ENCODE data around the gene KYAT1. TPM values are rescaled to one million over a fixed set of nuclear protein-coding genes. Genes with fewer than 3 reads are reported as not detected.
"Not testable (repeated sequence)": the region's sequence is repeated elsewhere in the genome, so short reads cannot be mapped to it uniquely, and the experiment has no call there.

The KYAT1 gene
- total RNA-seq, 1 donor from 2014 or later, result 21.7 TPM

GRCh38 chr9:128805661-128806060, 76.1 kb downstream of the KYAT1 start:
- Mint-ChIP-seq H3K4me1 (no peaks in the 10 kb centered on the region), H3K4me3 (no peak overlapping the region), H3K27me3 (ENCODE audit: insufficient read depth, low read depth) (peaks cover 2% of the 10 kb centered on the region), H3K36me3 (peaks cover 18% of the 10 kb centered on the region), H3K9me3 (no peaks in the 10 kb centered on the region), H3K27ac (no peak overlapping the region)
- H3K4me2 ChIP-seq, result no peak overlapping the region
- no peak for DNase-seq (ENCODE audit: low spot score)
- H3K27ac ChIP-seq, result no peak overlapping the region
- no peak overlapping the region for H2AFZ ChIP-seq (replicated peaks)
- TF ChIP-seq EZH2 (IDR thresholded peaks at IDR 0.05), result no peak
- H3K79me2 ChIP-seq (ENCODE audit: low read depth), result no peaks in the 10 kb centered on the region
- H3K4me1 ChIP-seq, result no peaks in the 10 kb centered on the region
- H3K9me3 ChIP-seq (ENCODE audit: low read depth), result no peaks in the 10 kb centered on the region
- H3K4me3 ChIP-seq, result no peak overlapping the region
- H3K9ac ChIP-seq, result no peak overlapping the region
- H3K27me3 ChIP-seq, result no peaks in the 10 kb centered on the region
- H3K36me3 ChIP-seq, result no peaks in the 10 kb centered on the region
- no peaks in the 10 kb centered on the region for H3F3A ChIP-seq (ENCODE audit: low read depth)
- no peaks in the 10 kb centered on the region for H4K20me1 ChIP-seq (ENCODE audit: low read depth)

DNA sequence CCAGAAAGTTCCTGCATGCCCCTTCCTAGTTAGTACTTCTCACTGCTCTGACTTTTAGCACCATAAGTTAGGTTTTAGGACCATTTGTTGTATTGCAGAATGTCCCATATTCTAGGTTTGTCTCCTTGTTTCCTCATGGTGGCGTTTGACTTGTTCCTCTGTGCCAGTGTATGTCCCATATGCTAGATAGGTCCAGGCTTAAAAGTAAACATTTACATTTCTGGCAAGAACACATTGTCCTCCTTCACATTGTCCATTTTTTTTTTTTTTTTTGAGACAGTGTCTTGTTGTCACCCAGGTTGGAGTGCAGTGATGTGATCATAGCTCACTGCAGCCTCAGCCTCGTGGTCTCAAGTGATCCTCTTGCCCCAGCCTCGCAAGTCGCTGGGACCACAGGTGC, 79.3 kb downstream of the KYAT1 start:
- no peak overlapping the region for H3K27ac Mint-ChIP-seq
- H3K36me3 Mint-ChIP-seq, result peaks cover 23% of the 10 kb centered on the region

GRCh38 chr9:128800061-128800460, 81.7 kb downstream of the KYAT1 start:
- H3K9ac ChIP-seq, result no peak overlapping the region
- H3K4me1 ChIP-seq, result no peaks in the 10 kb centered on the region
- Mint-ChIP-seq H3K4me1 (no peaks in the 10 kb centered on the region), H3K27me3 (ENCODE audit: insufficient read depth, low read depth) (peaks cover 2% of the 10 kb centered on the region), H3K27ac (no peak overlapping the region), H3K36me3 (peaks cover 21% of the 10 kb centered on the region), H3K4me3 (no peak overlapping the region), H3K9me3 (no peaks in the 10 kb centered on the region)
- no peaks in the 10 kb centered on the region for H3K36me3 ChIP-seq
- no peak overlapping the region for H2AFZ ChIP-seq (replicated peaks)
- TF ChIP-seq CTCF (IDR thresholded peaks at IDR 0.05), result no peak
- no peak for TF ChIP-seq EZH2phosphoT487 (IDR thresholded peaks at IDR 0.05)
- TF ChIP-seq EZH2 (IDR thresholded peaks at IDR 0.05), result no peak
- no peaks in the 10 kb centered on the region for H3K79me2 ChIP-seq (ENCODE audit: low read depth)
- H4K20me1 ChIP-seq (ENCODE audit: low read depth), result no peaks in the 10 kb centered on the region
- no peak overlapping the region for H3K27ac ChIP-seq
- H3K4me3 ChIP-seq, result no peak overlapping the region
- H3K9me3 ChIP-seq (ENCODE audit: low read depth), result no peaks in the 10 kb centered on the region
- DNase-seq (ENCODE audit: low spot score), result no peak
- no peaks in the 10 kb centered on the region for H3F3A ChIP-seq (ENCODE audit: low read depth)
- H3K27me3 ChIP-seq, result no peaks in the 10 kb centered on the region
- no peak overlapping the region for H3K4me2 ChIP-seq

More for the DNA sequence above, 79.3 kb downstream of the KYAT1 start:
- H4K20me1 ChIP-seq (ENCODE audit: low read depth), result no peaks in the 10 kb centered on the region
- no peaks in the 10 kb centered on the region for H3F3A ChIP-seq (ENCODE audit: low read depth)
- peak overlapping the region; percentile 27 for H3K4me3 Mint-ChIP-seq
- no peak overlapping the region for H3K4me2 ChIP-seq
- H3K9me3 ChIP-seq (ENCODE audit: low read depth), result no peaks in the 10 kb centered on the region
- H3K36me3 ChIP-seq, result no peaks in the 10 kb centered on the region
- no peaks in the 10 kb centered on the region for H3K27me3 ChIP-seq
- H3K79me2 ChIP-seq (ENCODE audit: low read depth), result no peaks in the 10 kb centered on the region
- no peaks in the 10 kb centered on the region for H3K4me1 ChIP-seq
- no peak for TF ChIP-seq CTCF (IDR thresholded peaks at IDR 0.05)
- no peak overlapping the region for H2AFZ ChIP-seq (replicated peaks)
- no peak overlapping the region for H3K4me3 ChIP-seq
- no peak overlapping the region for H3K9ac ChIP-seq
- no peaks in the 10 kb centered on the region for H3K9me3 Mint-ChIP-seq
- H3K4me1 Mint-ChIP-seq, result no peaks in the 10 kb centered on the region
- H3K27me3 Mint-ChIP-seq (ENCODE audit: insufficient read depth, low read depth), result peaks cover 2% of the 10 kb centered on the region
- no peak for DNase-seq (ENCODE audit: low spot score)
- H3K27ac ChIP-seq, result no peak overlapping the region

DNA sequence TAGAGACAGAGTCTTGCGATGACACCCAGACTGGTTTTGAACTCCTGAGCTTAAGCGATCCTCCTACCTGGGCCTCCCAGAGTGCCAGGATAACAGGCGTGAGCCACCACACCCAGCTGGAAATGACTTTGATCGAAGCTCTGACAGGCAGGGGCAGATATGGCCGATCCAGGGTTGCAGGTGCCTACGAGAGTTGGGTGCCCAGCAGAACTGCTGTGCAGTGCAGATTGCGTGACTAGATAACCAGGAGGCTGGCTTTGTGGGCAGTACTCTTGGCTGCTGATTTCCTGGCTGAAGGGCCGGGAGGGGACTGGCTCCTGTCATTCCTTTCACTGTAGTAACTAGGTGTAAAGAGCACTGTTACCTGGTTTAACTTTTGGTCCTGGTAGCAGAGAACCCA, 82.9 kb downstream of the KYAT1 start:
- no peaks in the 10 kb centered on the region for H3K36me3 ChIP-seq
- H3K4me2 ChIP-seq, result no peak overlapping the region
- Mint-ChIP-seq H3K4me3 (no peak overlapping the region), H3K27me3 (ENCODE audit: insufficient read depth, low read depth) (peaks cover 2% of the 10 kb centered on the region), H3K9me3 (no peaks in the 10 kb centered on the region), H3K27ac (no peak overlapping the region), H3K36me3 (peaks cover 22% of the 10 kb centered on the region), H3K4me1 (no peaks in the 10 kb centered on the region)
- H3K9ac ChIP-seq, result no peak overlapping the region
- H3K9me3 ChIP-seq (ENCODE audit: low read depth), result no peaks in the 10 kb centered on the region
- no peak for DNase-seq (ENCODE audit: low spot score)
- no peaks in the 10 kb centered on the region for H3K27me3 ChIP-seq
- no peak overlapping the region for H3K27ac ChIP-seq
- H3K79me2 ChIP-seq (ENCODE audit: low read depth), result no peaks in the 10 kb centered on the region
- no peaks in the 10 kb centered on the region for H3F3A ChIP-seq (ENCODE audit: low read depth)
- no peaks in the 10 kb centered on the region for H4K20me1 ChIP-seq (ENCODE audit: low read depth)
- no peak overlapping the region for H2AFZ ChIP-seq (replicated peaks)
- no peaks in the 10 kb centered on the region for H3K4me1 ChIP-seq
- no peak overlapping the region for H3K4me3 ChIP-seq
- TF ChIP-seq EZH2 (IDR thresholded peaks at IDR 0.05) (no peak), CTCF (IDR thresholded peaks at IDR 0.05) (no peak), EZH2phosphoT487 (IDR thresholded peaks at IDR 0.05) (no peak)

DNA sequence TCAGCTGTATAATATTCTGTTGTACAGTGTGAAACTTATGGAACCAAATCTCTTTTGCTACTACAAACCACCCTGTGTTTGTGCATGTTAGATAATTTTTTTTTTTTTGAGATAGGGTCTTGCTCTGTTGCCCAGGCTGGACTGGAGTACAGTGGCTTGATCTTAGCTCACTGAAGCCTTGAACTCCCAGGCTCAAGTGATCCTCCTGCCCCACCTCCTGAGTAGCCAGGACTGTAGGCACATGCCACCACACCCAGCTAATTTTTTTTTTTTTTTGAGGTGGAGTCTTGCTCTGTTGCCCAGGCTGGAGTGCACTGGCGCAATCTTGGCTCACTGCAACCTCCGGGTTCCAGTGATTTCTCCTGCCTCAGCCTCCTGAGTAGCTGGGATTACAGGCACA, 86.8 kb downstream of the KYAT1 start:
- H2AFZ ChIP-seq (replicated peaks); DNase-seq (ENCODE audit: low spot score); H3K9me3 Mint-ChIP-seq; H3K36me3 ChIP-seq; H3K9ac ChIP-seq; H3K27me3 ChIP-seq; H3K27me3 Mint-ChIP-seq (ENCODE audit: insufficient read depth, low read depth); H3F3A ChIP-seq (ENCODE audit: low read depth); H3K4me3 ChIP-seq; H4K20me1 ChIP-seq (ENCODE audit: low read depth); H3K4me2 ChIP-seq; H3K4me1 Mint-ChIP-seq; H3K4me3 Mint-ChIP-seq; H3K27ac ChIP-seq; H3K27ac Mint-ChIP-seq; H3K9me3 ChIP-seq (ENCODE audit: low read depth); H3K79me2 ChIP-seq (ENCODE audit: low read depth); H3K36me3 Mint-ChIP-seq; H3K4me1 ChIP-seq: not testable (repeated sequence)
